Measurements from ENCODE around the gene DNAJB2.

- TF ChIP-seq POLR2A (IDR thresholded peaks at IDR 0.05) (no peak), CTCF (IDR thresholded peaks at IDR 0.05) (no peak)
These were observed 12.3 kb upstream of the DNAJB2 start for GRCh38 chr2:219266886-219267285.

Measured in lower leg skin (tissue), 3 donors.